ENCODE measurements around the gene LPIN2.
"Not testable (repeated sequence)": the region's sequence is repeated elsewhere in the genome, so short reads cannot be mapped to it uniquely, and the experiment has no call there.

- not testable (repeated sequence) for TF ChIP-seq CTCF, POLR2A (IDR thresholded peaks at IDR 0.05)
These were observed 37.0 kb upstream of the LPIN2 start for GRCh38 chr18:3049897-3050454.

All from thyroid gland (tissue), 4 donors.